Stimulated activated CD8-positive, alpha-beta memory T cell treated with anti-CD3 and anti-CD28 coated beads, Interleukin-7, amount 100 ng/mL, for 1 hour (primary cell): Measurements from ENCODE around the gene TMEM134.

Experiments
- DNase-seq, 2 donors: peaks; one replicate each; pipeline ENCODE4 v3.0.0-alpha.2; 2020; ENCODE audit warnings: low read depth in 2 of 2

The TMEM134 gene

GRCh38 chr11:67500831-67501715, 32.0 kb upstream of the TMEM134 start:
- no peak for DNase-seq

- DNase-seq = no peak
Observed at GRCh38 chr11:67500484-67500821, 31.4 kb upstream of the TMEM134 start.

- no peak for DNase-seq
Observed at GRCh38 chr11:67499808-67500483, 30.9 kb upstream of the TMEM134 start.

GRCh38 chr11:67498544-67498972, 29.5 kb upstream of the TMEM134 start:
- no peak for DNase-seq

GRCh38 chr11:67497656-67498291, 28.7 kb upstream of the TMEM134 start:
- no peak for DNase-seq

- DNase-seq = no peak
Observed at GRCh38 chr11:67496113-67496512, 27.1 kb upstream of the TMEM134 start.

- no peak for DNase-seq
Observed at GRCh38 chr11:67495234-67496005, 26.4 kb upstream of the TMEM134 start.

- DNase-seq = no peak
Observed at GRCh38 chr11:67494371-67495233, 25.6 kb upstream of the TMEM134 start.

- no peak for DNase-seq
Observed at GRCh38 chr11:67493548-67494370, 24.7 kb upstream of the TMEM134 start.

GRCh38 chr11:67492801-67493547, 23.9 kb upstream of the TMEM134 start:
- no peak for DNase-seq

GRCh38 chr11:67492069-67492727, 23.1 kb upstream of the TMEM134 start:
- DNase-seq = no peak

GRCh38 chr11:67491276-67492068, 22.4 kb upstream of the TMEM134 start:
- no peak for DNase-seq

GRCh38 chr11:67490727-67491065, 21.6 kb upstream of the TMEM134 start:
- no peak for DNase-seq

GRCh38 chr11:67489885-67490726, 21.1 kb upstream of the TMEM134 start:
- no peak for DNase-seq

GRCh38 chr11:67489203-67489884, 20.3 kb upstream of the TMEM134 start:
- DNase-seq = no peak

- DNase-seq = no peak
Observed at GRCh38 chr11:67486481-67487195, 17.6 kb upstream of the TMEM134 start.
